Stimulated activated CD8-positive, alpha-beta memory T cell treated with anti-CD3 and anti-CD28 coated beads, Interleukin-12 subunit alpha, Interleukin-12 subunit beta, amount 100 ng/mL, for 24 hours (primary cell): ENCODE measurements around the gene COMTD1.
A peak's percentile ranks its signal among the peaks of the same experiment; 100 is the strongest.

Experiments used
- DNase-seq: peaks from one replicate; pipeline ENCODE4 v3.0.0-alpha.2; 2020; ENCODE audit errors: extremely low read depth

COMTD1 gene

DNA sequence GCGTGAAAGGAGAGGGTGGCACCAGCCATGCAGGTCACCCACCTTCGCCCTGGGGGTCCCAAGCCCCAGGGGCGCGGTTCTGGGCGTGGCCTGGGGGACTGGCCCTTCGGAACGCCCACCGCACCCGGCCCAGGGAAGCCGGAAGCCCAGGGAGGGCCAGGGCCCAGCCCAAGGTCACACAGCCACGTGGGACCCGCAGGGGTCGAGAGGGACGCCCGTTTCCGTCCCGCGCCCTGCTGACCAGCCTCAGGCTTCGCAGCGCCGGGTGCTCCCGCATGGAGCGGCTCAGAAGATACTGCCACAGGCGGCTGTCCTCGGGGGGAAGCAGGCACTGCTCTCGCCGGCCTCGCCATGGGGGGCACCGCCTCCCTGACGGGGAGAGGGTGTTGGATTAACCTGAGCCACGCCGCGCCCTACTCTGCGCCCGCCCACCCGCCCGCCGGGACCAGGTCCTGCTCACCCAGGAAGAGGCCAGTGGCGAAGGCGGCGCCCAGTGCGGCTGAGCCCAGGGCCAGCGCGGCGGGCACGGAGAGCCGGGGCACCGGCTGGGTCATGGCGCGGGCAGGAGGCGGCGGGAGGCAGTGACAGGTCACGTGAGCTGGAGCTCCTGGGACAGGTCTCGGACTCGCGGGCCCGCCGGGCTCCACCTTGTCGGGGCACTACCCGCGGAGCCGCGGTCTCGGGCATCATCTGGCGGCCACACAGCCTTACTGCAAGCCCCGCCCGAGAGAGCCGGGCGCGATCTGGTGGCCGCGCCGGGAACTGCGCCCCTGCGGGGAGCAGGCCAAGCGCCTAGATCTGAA, at the start of gene COMTD1:
Gene COMTD1 (minus strand): TSS at position 583 of the 803 bp plus-strand sequence. CDS start 29 bp downstream, at position 554.
- peak; percentile 84 for DNase-seq

GRCh38 chr10:75283671-75284470, 48.1 kb upstream of the COMTD1 start:
- DNase-seq: no peak

DNA sequence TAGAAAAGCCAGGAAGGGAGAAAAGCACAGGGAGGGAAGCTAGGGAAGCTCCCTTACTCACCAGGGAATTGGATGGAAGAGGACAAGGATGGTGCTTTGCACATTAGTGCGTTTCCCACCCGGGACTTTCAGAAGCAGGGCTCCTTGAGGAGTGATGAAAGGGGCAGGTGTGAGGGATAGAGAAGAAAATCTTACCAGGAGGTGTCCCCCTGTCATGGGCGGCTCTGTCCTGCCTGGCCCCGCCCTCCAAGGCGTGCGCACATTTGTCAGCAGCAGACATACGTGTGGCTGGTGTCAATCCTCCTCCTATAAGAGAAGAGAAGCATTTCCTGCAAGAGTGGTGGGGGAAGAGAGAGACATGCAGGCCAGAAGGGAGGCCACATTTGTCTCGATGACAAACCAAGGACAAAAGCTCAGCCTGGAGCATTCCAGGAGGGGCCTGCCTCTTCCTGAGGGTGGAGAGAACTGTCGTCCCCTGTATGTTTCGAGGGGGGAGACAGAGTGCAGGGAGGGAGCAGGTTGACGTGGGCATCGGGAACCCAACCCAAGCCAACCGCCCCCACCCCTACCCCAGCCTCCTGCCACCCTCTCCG, 47.4 kb upstream of the COMTD1 start:
- no peak for DNase-seq

GRCh38 chr10:75281974-75282373, 46.2 kb upstream of the COMTD1 start:
- DNase-seq: no peak

DNA sequence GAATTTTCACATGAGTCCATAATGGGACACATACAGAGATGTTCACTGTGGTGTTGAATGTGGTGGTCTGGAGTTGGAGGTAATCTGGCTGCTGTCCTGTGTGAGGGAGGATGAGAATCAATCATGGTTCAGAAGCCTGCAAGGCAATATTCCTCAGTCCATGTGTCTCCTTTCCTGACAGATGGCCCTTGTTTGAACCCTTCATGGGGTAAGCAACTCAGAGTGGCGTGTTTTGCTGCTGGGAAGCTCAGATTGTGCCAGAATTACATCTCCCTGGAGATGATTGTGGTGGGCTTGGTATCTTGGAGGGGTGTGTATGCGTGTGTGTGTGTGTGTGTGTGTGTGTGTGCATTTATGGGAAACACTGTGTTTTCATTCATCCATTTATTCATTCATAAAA, 44.5 kb upstream of the COMTD1 start:
- no peak for DNase-seq

DNA sequence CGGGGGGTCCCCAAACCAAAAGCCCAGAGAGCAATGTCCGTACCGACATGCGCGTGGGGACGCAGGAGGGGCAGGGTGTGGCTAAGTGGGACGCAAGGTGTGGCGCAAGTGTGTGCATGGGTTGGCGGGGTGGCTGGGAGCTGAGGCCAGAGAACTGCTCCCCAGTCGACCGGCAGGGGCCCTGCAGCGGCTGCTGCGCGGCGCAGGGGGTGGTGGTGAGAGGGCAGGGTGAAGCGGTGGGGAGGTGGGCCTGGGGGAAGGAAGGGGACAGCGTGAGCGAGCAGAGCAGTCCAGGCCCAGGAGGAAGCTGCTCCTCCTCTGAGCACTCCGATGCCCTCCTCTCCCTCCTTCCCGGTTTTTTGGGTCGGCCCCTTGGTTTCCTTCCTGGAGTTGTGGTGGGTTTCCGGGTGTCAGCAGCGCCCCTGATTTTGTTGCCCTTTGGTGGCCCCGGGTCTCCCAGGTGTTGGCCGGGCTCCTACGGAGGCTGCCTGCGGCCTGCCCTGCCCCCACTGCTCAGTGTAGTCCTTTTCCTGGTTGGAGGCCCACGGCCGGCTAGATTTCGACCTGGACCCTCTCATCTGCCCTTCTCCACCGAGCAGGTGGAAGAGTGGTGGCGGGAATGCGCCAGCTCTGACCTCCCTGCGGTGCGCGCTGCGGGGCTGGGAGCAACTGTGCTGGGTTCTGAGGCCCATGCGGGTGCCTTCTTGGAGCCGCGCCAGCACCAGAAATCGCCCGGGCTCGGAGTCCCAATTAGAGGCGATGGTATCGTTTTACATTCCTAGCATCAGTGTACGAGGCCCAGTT, 40.5 kb upstream of the COMTD1 start:
- DNase-seq: no peak

- no peak for DNase-seq
Measured at GRCh38 chr10:75272896-75273295, 37.1 kb upstream of the COMTD1 start.

DNA sequence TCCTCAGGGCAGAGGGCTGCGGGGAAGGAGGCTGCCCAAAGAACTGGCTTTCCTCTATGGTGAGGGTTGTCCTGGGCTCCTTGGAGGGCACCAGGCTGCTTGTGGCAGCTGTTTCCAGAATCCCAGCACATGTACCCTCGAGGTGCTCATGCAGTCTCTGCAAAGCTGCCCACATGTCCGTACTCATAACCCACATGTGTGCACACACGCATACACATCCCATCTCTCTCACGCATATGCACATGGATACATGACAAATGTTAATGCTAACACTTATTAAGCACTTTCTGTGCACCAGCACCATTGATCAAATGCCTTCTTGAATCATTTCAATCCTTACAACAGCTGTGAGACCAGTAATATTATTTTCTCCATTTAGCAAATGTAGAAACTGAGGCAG, 36.3 kb upstream of the COMTD1 start:
- no peak for DNase-seq

GRCh38 chr10:75269605-75270004, 33.8 kb upstream of the COMTD1 start:
- no peak for DNase-seq

- no peak for DNase-seq
Measured at GRCh38 chr10:75266945-75267344, 31.2 kb upstream of the COMTD1 start.

GRCh38 chr10:75265856-75266255, 30.1 kb upstream of the COMTD1 start:
- DNase-seq: no peak

GRCh38 chr10:75263806-75264205, 28.0 kb upstream of the COMTD1 start:
- DNase-seq: no peak

- no peak for DNase-seq
Measured at GRCh38 chr10:75261813-75262705, 26.3 kb upstream of the COMTD1 start.

DNA sequence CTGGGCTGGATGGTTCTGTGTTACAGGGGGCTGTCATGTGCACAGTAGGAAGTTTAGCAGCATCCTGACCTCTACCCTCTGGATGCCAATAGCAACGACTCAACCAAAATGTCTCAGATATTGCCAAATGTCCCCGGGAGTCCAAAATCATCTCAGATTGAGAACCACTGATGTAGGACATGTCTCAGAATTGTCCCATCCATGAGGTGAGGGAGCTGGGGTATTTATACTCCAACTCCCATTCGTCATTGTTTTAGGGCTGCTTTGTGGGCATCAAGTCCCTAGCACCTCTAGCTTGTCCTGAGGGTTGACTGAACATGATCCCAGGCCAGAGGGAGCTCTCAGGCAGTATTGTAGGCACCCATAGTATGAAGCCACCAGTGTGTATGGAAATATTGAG, 25.2 kb upstream of the COMTD1 start:
- DNase-seq: no peak

DNA sequence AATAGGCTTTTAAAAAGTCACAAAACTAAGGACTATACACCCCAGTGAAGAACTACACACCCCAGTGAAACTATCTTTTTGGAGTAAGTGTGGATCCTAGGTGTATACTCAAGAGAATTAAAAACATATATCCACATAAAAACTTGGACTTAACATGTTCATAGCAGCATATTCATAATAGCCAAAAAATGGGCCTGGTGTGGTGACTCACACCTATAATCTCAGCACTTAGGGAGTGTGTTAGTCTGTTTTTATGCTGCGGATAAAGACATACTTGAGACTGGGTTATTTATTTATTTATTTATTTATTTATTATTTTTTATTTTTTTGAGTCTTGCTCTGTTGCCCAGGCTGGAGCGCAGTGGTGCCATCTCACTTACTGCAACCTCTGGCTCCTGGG, 19.0 kb upstream of the COMTD1 start:
- no peak for DNase-seq

DNA sequence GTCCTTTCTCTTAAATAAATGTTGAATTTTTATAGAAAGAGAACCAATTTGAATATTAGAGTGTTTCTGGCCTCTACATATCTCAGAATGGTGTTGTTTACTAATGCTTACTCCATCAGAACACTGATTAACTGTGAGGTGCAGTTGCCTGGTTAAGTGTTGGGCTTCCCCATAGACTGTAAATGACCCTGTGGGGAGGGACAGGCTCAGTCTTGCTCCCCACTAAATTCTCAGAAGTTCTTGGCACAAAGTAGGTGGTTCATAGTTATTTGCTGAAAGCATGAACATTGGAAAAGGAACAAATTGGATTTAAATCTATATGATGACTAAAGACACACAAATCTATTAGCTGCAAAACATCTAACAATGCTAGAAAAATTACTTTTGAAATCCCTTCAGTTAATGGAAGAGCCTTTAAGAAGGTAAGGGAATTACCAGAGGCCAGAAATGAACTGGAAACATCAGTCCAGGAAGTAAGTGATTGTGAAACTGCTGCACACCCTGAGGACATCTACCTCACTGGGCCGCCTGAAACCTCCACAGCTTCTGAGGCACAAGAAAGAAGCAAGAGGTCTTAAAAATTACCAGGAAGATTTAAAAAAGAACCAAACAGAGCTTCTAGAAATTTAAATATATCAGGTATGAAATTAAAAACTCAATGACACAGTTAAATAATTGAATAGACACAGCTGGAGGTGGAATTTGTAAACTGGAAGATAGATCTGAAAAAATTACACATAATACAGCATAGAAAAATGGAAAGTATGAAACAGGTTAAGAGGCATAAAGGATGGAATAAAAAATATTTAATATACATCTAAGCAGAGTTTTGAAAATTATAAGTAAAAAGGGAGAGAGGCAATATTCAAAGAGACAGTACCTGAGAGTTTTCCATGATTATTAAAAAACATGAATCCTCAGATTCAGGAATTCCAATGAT, 17.8 kb upstream of the COMTD1 start:
- DNase-seq: no peak

DNA sequence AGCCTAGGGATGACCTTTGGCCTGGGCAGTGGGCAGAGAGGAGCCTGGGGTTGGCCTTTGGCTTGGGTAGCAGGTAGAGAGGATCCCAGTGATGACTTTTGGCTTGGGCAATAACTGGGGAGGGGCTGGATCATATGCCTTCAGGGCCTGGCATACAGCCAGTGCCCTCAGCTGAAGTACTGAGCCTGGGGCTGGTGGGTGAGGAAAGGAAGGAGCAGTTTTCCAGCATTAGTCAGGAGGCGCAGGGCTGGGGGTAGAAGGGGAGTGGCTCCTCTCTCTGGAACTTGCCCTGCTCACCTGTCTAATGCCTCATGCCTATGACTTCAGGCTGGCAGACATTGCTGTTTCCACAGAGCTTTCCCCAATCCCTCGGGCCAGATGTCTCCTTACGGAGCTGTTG, 15.2 kb upstream of the COMTD1 start:
- no peak for DNase-seq

- no peak for DNase-seq
Measured at GRCh38 chr10:75247797-75248196, 12.0 kb upstream of the COMTD1 start.

DNA sequence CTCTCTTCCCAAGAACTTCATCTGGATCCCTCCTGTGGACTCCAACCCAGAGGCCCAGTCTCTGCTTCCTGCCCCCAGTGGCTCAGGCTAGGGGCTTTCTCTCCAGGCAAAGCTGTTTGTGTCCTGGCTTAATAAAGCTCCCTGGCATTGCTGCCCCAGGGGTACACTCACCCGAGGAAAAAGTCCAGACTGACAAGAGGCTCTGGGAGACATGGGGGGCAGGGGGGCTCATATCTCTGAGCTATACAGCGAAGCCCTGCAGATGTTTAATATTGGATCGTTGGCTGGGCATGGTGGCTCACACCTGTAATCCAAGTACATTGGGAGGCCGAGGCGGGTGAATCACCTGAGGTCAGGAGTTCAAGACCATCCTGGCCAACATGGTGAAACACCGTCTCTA, 10.7 kb upstream of the COMTD1 start:
- no peak for DNase-seq
